A549 (cell line): Measurements from ENCODE around the gene CTNNBL1. TPM values are rescaled to one million over a fixed set of nuclear protein-coding genes. Genes with fewer than 3 reads are reported as not detected.

Source experiments
- ATAC-seq, 2 experiments: fragments of 200-7000 bp in 1 of 2; fragments of >200 bp in 1 of 2; cut with Nextera tagmentation in 1 of 2; cut with Tn5 transposase in 1 of 2; 3 replicates each; pipeline versions ENCODE4 v1.8.0 to v1.9.1; 2018 to 2020; ENCODE audit warnings: mild to moderate bottlenecking in 1 of 2, moderate library complexity in 1 of 2
- CTCF ChIA-PET: fragments of 300-600 bp; sonication (Branson Sonifier 250); formaldehyde crosslinking; extraction: SDS; loops from one replicate; lab custom pipeline; 2021; ENCODE audit warnings: antibody characterized with exemption, inconsistent platforms; lab: Yijun Ruan, JAX
- POLR2A ChIA-PET: fragments of 350-600 bp; formaldehyde crosslinking; extraction: SDS; loops from one replicate; lab custom pipeline; 2021; ENCODE audit warnings: antibody characterized with exemption, inconsistent platforms; lab: Yijun Ruan, JAX
- DNase-seq, 2 experiments: peaks; one replicate each; pipeline versions ENCODE4 v3.0.0 to v3.0.0-alpha.2; 2011 to 2016; ENCODE audit warnings: low read depth in 1 of 2, low spot score in 1 of 2
- FAIRE-seq: peaks from 2 replicates; lab custom pipeline; 2011; peaks lifted over from hg19 to GRCh38; lab: Jason Lieb, UNC
- H3K27ac ChIP-seq, 2 experiments: fragments of >200 bp; sonication (Bioruptor Twin); formaldehyde crosslinking; 3 replicates each; pipeline ENCODE4 v1.5.1; 2016 to 2017
- H3K4me1 ChIP-seq: fragments of >200 bp; sonication (Bioruptor Twin); formaldehyde crosslinking; 3 replicates; pipeline ENCODE4 v1.6.1; 2016
- H3K4me2 ChIP-seq: fragments of >200 bp; sonication (Bioruptor Twin); formaldehyde crosslinking; 3 replicates; pipeline ENCODE4 v1.6.1; 2016
- H3K4me3 ChIP-seq: fragments of >200 bp; sonication (Bioruptor Twin); formaldehyde crosslinking; 3 replicates; pipeline ENCODE4 v1.5.1; 2016
- H3K9me3 ChIP-seq: fragments of >200 bp; sonication (Bioruptor Twin); formaldehyde crosslinking; 3 replicates; pipeline ENCODE4 v1.6.1; 2016
- BCL3 ChIP-seq: fragments of >200 bp; sonication (Bioruptor Twin); formaldehyde crosslinking; IDR thresholded peaks from 3 replicates; pipeline ENCODE4 v1.6.1; 2016
- CHD2 ChIP-seq: fragments of 150-350 bp; IDR thresholded peaks from 2 replicates; pipeline ENCODE4 v1.6.1; 2014; ENCODE audit warnings: low read length; ENCODE audit not compliant: partially characterized antibody
- CHD4 ChIP-seq: fragments of 200-600 bp; sonication (generic); IDR thresholded peaks from 2 replicates; pipeline ENCODE4 v1.6.1; 2016; ENCODE audit warnings: antibody characterized with exemption, mild to moderate bottlenecking, borderline replicate concordance
- EHF ChIP-seq: fragments of 250-450 bp; sonication (Bioruptor Pico); IDR thresholded peaks from 2 replicates; pipeline ENCODE4 v1.5.0; 2020; ENCODE audit warnings: mild to moderate bottlenecking
- ELK1 ChIP-seq: fragments of 150-350 bp; IDR thresholded peaks from 2 replicates; pipeline ENCODE4 v1.6.1; 2014; ENCODE audit warnings: low read depth, mild to moderate bottlenecking, low read length
- FOXS1 ChIP-seq: fragments of 250-450 bp; sonication (Bioruptor Pico); IDR thresholded peaks from 2 replicates; pipeline ENCODE4 v1.5.0; 2020; ENCODE audit warnings: mild to moderate bottlenecking, moderate library complexity
- GATA3 ChIP-seq: IDR thresholded peaks from 2 replicates; pipeline ENCODE4 v1.6.1; 2012; ENCODE audit warnings: borderline replicate concordance
- HES2 ChIP-seq: fragments of >200 bp; sonication (Bioruptor Twin); formaldehyde crosslinking; IDR thresholded peaks from 2 replicates; pipeline ENCODE4 v1.6.1; 2016
- HEYL ChIP-seq: fragments of 250-450 bp; sonication (Bioruptor Pico); IDR thresholded peaks from 2 replicates; pipeline ENCODE4 v1.8.0; 2021; ENCODE audit warnings: mild to moderate bottlenecking, moderate library complexity
- HOXB5 ChIP-seq: fragments of 250-450 bp; sonication (Bioruptor Pico); IDR thresholded peaks from 2 replicates; pipeline ENCODE4 v1.5.0; 2020; ENCODE audit warnings: mild to moderate bottlenecking, moderate library complexity
- KDM1A ChIP-seq: fragments of 200-600 bp; sonication (generic); IDR thresholded peaks from 2 replicates; pipeline ENCODE4 v1.6.1; 2016; ENCODE audit warnings: low read depth, mild to moderate bottlenecking
- MAX ChIP-seq: IDR thresholded peaks from 2 replicates; pipeline ENCODE4 v1.6.1; 2012
- MYC ChIP-seq: IDR thresholded peaks from 2 replicates; pipeline ENCODE4 v1.6.1; 2012; ENCODE audit warnings: mild to moderate bottlenecking, inconsistent platforms, low read length, improper control_type of control experiment, borderline replicate concordance
- NFE2L2 ChIP-seq: fragments of 150-350 bp; conservative IDR thresholded peaks from 2 replicates; pipeline ENCODE4 v1.6.1; 2014; ENCODE audit warnings: low read length
- PBX3 ChIP-seq: IDR thresholded peaks from 2 replicates; pipeline ENCODE4 v1.6.1; 2012
- POLR2AphosphoS2 ChIP-seq: conservative IDR thresholded peaks from 2 replicates; pipeline ENCODE4 v1.6.1; 2012; ENCODE audit warnings: low read length, improper control_type of control experiment, inconsistent platforms
- RARB ChIP-seq: fragments of 250-450 bp; sonication (Bioruptor Pico); IDR thresholded peaks from 2 replicates; pipeline ENCODE4 v1.8.0; 2021; ENCODE audit warnings: mild to moderate bottlenecking, moderate library complexity
- RCOR1 ChIP-seq: fragments of 150-350 bp; IDR thresholded peaks from 2 replicates; pipeline ENCODE4 v1.6.1; 2014; ENCODE audit warnings: antibody characterized with exemption, low read length, low read depth
- RFX5 ChIP-seq: fragments of 450-650 bp; IDR thresholded peaks from 2 replicates; pipeline ENCODE4 v1.7.1; 2014; ENCODE audit warnings: antibody characterized with exemption, mild to moderate bottlenecking, moderate library complexity
- SMC3 ChIP-seq: fragments of >200 bp; sonication (Bioruptor Twin); formaldehyde crosslinking; IDR thresholded peaks from 3 replicates; pipeline ENCODE4 v1.6.1; 2018; ENCODE audit warnings: inconsistent platforms
- USF2 ChIP-seq: fragments of 450-650 bp; IDR thresholded peaks from 2 replicates; pipeline ENCODE4 v1.6.1; 2014; ENCODE audit warnings: antibody characterized with exemption
- WGBS: methylation state at CpG from one replicate; pipeline ENCODE4 v1.1.6; 2017; ENCODE audit errors: missing lambda C conversion rate; 5-methylcytosine and 5-hydroxymethylcytosine counted together
- polyA plus RNA-seq, 4 experiments: library from polyadenylated mRNA; depleted of rRNA in 3 of 4; stranded (reverse); fragments of >200 nt; fragmentation: RNase III in 1 of 4; extraction: RNeasy Plus Mini Kit Qiagen cat#74134 plus additional on column Dnase treatment in 1 of 4; gene quantifications; 2 replicates in 3 of 4; 3 replicates in 1 of 4; pipeline ENCODE4 v1.2.3, GENCODE V29; 2011 to 2017
- TF ChIP-seq, protein P1 (sequence below): fragments of 250-450 bp; sonication (Bioruptor Pico); IDR thresholded peaks from 2 replicates; pipeline ENCODE4 v1.5.0; 2020; ENCODE audit warnings: low read depth, mild to moderate bottlenecking, moderate library complexity

CTNNBL1 gene
- polyA plus RNA-seq, 2 of the 4 experiments (the other 2 are of a cell fraction), result 41.0 to 59.9 TPM

DNA sequence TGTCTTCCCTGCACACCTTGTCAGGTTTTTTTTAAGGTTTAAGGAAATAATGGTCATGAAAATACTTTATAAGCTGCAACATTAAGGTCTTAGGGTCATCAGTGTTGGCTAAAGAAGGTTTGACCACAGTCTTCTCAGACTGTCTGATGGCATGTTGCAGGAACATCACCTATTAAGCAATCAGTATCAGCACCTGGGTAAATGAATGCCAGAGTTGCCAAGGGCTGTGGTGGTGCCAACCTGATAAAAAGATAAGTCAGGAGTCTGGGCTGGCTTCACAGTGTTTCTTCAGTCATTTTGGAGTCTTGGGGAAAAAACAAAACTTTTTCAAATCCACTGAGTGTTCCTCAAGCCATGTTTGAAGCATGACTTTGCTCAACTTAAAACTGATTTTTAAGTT is 147.6 kb downstream of the CTNNBL1 start:
- ATAC-seq, result no peak
- POLR2A ChIA-PET, result no interaction called here

DNA sequence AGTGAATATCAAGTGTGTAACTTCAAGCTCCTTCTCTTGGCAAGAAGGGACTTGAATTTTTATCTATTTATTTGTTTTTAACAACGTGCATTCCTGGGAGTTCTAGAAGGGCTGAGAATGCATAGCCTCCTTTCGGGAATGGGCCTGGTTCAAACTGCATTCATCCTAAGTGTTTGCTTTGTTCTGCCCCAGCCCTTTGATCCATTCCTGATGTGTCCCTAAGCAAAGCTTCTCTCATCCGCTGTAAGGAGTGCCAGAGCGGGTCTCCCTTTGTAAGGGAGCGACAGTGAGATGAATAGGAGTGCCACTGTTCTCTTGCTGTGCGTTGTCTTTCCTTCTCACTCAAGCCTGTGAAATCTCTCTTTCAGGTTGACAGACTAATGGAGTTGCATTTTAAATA is 148.1 kb downstream of the CTNNBL1 start:
- Histone ChIP-seq H3K27ac (no peak overlapping the region), H3K4me2 (no peak overlapping the region), H3K4me3 (no peak overlapping the region), H3K4me1 (no peaks in the 10 kb centered on the region), H3K9me3 (no peaks in the 10 kb centered on the region)
- 86% methylated on average over 6 of the region's 6 CpGs for WGBS
- no peak for TF ChIP-seq PBX3
- no peak for TF ChIP-seq NFE2L2
- TF ChIP-seq CHD2, result no peak
- TF ChIP-seq CHD4, result no peak
- TF ChIP-seq RARB (CRISPR knock-in tag), result no peak
- TF ChIP-seq EHF (CRISPR knock-in tag), result no peak
- no peak for TF ChIP-seq SMC3
- no peak for TF ChIP-seq HES2
- no peak for TF ChIP-seq ELK1
- ATAC-seq (no peak), DNase-seq (no peak), FAIRE-seq (no peak)
- ChIA-PET CTCF (interaction anchor here (0.9 to 1.9 kb wide), 3 partner anchors 8 to 379 kb away, joined by 3 to 6 read pairs (median 3); no protein-coding TSS in a partner anchor), POLR2A (no interaction called here)

More for the DNA sequence above, 147.6 kb downstream of the CTNNBL1 start:
- no peaks in the 10 kb centered on the region for H3K4me1 ChIP-seq
- CTCF ChIA-PET, result interaction anchor here (0.9 to 1.9 kb wide), 3 partner anchors 9 to 380 kb away, joined by 3 to 6 read pairs (median 3); no protein-coding TSS in a partner anchor
- TF ChIP-seq USF2 (no peak), CHD4 (no peak), RCOR1 (no peak), GATA3 (no peak), KDM1A (no peak), EHF (CRISPR knock-in tag) (no peak), FOXS1 (CRISPR knock-in tag) (no peak), POLR2AphosphoS2 (no peak), ELK1 (no peak), MYC (no peak), MAX (no peak), HEYL (no peak), BCL3 (no peak), RFX5 (no peak), HOXB5 (no peak)
- TF ChIP-seq, protein P1, sequence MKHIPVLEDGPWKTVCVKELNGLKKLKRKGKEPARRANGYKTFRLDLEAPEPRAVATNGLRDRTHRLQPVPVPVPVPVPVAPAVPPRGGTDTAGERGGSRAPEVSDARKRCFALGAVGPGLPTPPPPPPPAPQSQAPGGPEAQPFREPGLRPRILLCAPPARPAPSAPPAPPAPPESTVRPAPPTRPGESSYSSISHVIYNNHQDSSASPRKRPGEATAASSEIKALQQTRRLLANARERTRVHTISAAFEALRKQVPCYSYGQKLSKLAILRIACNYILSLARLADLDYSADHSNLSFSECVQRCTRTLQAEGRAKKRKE (CRISPR knock-in tag), result no peak
- FAIRE-seq, result no peak
- H3K4me3 ChIP-seq, result no peak overlapping the region
- no peak for DNase-seq
- no peaks in the 10 kb centered on the region for H3K9me3 ChIP-seq
- H3K27ac ChIP-seq, result no peak overlapping the region
- H3K4me2 ChIP-seq, result no peak overlapping the region
